ENCODE measurements around the gene ZNF362.

ZNF362 gene

DNA sequence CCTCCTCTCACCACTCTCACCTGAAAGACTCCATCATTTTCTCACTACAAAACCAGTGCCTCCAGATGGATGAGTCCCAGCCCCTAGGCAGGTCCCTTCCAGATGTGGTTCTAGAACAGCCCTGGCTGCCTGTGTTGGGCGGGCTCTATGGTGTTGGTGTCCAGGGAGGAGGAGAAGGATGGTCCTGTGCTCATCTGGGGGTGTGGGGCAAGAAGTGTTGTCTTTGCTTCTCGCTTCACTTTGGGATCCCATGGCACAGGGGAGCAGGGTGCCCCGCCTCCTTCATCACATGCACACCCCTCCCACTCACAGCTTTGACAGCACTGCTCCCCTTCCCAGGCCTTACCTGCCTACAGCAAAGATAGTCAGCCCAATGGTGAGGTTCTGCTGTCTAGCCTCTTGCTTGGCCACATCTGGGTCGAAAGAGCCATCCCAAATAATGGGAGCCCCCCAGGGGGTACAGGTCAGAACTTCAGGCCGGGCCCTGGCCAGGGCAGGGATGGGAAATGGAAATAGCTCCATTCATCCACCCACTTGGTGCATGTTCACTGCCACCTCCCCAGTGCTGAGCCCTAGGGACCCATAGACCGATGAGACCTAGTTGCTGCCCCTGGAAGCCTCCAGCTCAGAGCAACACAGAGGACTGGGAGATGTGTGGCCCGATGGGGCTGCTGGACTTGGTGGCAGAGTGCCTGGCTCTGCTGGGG, 55.6 kb downstream of the ZNF362 start:
- DNase-seq, result no peak

DNA sequence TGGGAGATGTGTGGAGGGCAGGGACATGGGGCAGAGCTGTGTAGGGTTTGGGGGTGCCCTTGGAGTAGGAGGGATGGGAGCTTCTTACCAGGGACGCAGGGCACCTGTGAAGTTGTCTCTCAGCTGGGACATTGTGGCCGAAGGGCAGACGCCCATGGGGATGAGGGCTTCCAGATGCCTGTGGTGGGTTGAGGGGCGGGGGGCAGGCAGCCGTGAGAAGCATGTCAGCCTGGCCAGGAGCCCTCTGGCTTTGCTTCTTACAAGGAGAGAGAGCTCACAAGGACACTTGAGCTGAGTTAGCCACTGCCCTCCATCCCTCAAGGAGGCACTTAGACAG, 56.1 kb downstream of the ZNF362 start:
- DNase-seq, result no peak

DNA sequence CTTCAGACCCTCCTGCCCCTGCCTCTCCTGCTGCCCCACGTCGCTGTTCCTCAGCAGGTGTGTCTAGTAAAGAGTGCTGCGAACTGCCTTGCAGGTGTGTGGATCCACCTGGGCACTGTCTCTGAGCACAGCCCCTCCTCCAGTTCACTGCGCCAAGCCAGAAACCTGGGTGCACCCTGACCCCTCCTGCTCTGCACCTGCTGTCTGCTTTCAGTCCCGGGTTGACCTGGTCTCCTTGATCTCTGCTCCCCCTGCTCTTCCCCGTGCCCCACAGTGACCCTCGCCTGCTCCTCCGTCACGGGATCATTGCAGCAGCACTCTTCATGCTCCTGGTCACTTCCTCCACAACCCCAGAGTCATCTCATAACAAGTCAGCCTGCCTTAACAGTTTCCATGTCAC, 58.1 kb downstream of the ZNF362 start:
- no peak for DNase-seq

DNA sequence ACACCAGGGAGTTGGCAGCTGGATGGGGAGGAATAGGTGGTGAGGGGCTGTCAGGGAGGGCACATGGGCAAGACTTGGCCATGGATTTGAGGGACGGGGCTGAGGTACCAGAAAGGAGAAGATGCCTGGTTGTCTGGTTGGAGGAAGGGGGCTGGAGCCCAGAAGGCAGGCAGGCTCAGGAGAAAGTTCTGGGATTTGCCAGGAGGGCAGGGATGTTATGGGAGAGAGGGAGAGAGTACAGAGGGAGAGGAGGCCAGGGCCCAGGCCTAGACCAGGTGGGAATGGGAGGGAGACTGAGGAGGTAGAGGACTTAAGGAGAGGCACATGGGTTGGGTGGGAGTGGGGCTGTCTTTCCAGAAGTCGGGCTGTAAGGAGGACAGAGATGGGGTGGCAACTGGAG, 60.3 kb downstream of the ZNF362 start:
- DNase-seq, result no peak

DNA sequence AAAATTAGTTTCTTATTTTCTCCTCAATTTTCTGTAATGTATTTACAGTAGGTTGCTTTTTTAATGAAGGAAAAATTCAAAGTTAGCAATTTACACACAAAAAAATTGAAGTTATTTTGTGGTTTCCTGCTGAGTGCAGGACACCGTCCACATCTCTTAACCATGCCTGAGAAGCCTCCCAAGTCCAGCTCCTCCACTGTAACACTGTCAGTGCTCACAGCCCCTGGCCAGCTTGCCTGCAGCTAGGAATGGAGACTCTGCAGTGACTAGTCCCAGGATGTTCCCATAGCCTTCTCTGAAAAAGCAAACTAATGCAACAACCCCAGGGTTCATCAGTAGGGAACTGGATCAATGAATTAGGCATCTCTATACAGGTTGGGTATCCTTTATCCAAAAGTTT, 61.1 kb downstream of the ZNF362 start:
- DNase-seq, result no peak

DNA sequence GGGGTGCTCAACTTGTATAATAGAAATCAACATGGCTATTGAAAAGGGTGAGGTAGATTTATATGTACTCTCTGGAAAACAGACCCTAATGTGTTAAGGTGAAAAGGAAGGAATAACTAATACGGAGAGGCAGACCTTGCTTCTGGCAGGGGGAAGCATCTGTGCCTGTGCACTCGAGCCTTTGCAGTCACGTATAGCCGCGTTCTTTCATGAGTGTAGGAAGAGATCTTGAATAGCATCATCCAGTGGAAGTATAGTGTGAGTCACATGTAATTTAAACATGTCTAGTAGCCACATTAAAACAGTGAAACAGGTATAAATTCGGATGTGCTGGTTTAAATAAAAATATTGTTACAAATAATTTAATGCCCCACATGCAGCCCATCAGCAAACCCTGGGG, 61.7 kb downstream of the ZNF362 start:
- no peak for DNase-seq

DNA sequence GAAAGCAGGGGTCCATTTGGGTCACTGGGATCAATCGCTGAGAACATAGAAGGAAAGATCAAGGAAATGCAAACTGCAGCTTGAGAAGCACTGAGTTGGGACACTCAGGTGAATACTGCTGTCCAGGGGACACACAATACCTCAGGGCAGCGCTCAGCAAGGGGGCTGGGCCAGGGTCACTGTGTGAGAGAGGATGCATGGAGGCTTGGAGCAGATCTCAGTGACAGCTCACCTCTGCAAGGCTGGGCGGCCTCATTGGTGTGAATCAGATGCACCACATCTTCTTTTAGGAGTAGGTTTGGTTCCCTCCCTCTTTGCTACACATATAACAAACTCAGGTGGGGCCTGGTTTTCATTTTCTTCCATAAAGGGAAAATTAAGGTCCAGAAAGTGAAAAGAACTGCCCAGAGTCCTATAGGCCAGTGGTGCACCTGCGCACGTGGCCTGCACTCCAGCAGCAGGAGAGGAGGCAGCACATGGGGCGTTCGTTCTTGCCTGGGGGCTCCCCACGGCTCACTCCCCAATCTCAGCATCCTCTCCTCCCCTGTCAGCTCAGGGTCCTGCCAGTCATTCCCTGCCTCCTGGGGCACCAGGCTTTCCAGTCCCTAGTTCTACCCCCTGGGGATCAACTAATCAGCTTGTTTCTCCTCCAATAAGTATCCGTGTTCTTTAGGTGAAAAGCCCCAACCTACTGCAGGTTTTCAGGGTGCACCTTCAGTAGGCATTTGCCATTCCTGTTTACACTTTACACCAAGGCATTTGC, 63.1 kb downstream of the ZNF362 start:
- no peak for DNase-seq

DNA sequence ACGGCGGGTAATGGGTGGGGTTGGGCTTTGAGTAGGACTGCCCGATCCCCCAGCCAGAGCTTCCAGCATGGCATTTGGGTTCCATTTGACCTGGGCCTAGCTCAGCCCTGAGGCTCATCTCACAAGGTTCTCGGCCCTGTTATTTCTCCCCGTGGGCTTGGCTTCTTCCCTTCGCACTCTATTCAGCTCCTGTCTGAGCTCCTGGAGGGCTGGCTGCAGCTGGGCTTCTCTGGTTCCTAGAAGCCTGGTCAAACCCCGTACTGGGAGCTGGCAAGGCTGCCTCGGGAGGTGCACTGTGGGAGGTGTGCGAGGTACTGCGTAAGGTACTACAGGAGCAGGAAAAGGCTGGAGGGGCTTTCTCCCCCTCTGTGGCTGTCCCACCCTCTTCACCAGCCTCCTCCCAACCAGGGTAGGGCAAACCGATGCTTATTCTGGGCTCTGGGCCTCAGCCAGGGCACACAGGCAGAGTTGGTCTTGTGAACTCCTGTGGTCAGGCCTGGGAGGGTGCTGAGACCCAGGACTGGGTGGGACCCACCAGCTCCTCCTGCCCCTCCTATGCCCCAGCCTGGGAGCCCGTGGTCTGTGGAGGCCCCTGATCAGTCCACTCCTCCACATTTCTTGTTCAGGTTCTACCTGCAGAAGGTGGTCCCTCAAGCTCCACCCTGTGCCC, 63.8 kb downstream of the ZNF362 start:
- DNase-seq, result no peak

DNA sequence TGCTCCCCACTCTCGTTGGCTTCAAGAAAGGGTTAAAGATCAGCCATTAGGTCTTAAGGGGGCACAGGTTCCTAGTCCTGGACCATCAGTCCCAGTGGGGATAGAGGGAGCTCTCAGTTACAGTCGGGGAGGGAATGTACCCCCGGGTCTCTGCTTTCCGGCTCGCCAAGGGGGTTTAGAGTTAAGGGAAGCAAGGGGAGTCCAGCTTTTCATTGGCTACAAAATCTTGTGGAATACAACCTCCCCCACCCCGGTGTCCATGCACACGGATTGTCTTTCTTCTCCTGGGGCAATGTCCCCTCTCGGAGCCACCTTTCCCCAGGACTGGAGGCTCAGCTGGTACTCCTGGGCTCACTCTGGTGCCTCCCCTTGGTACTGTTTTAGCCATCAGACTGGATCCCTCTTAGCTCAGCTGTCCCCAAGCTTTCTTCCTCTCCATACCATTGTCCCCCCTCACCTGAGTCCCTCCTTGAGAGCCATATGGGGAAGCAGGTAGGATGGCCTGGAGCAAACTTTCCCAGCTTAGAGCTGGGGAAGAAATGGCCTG, 64.4 kb downstream of the ZNF362 start, which contains the start of gene A3GALT2:
A3GALT2 (minus strand) TSS at position 480 of the 547 bp plus-strand sequence; CDS start at position 480, 0 bp downstream.
- DNase-seq, result no peak

DNA sequence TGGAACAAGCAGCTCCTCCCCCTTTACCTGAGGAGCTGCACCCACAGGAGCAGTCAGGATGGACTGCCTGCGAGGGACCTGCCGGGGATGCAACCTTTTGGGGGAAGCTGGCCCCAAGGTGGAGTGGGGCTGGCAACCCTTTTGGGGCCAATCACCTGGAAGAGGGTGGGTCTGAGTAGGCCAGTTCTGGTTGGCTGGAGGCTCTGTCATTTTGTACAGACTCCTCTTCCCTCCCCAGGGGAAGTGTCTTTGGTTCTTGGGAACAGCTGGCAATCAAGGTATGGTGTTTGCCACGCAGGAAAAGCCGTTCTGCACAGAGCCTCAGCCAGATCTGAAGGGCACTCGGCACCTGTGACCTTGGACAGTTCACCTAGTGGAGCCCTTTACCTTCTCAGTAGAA, 64.9 kb downstream of the ZNF362 start:
- DNase-seq, result no peak

DNA sequence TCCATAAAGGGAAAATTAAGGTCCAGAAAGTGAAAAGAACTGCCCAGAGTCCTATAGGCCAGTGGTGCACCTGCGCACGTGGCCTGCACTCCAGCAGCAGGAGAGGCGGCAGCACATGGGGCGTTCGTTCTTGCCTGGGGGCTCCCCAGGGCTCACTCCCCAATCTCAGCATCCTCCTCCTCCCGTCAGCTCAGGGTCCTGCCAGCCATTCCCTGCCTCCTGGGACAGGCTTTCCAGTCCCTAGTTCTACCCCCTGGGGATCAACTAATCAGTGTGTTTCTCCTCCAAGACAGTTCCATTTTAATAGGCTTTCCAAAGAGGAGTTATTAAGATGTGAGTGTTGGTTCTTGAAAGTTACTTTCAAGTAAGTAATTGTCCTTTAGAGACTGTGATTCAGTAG, 65.8 kb downstream of the ZNF362 start:
- DNase-seq, result no peak

DNA sequence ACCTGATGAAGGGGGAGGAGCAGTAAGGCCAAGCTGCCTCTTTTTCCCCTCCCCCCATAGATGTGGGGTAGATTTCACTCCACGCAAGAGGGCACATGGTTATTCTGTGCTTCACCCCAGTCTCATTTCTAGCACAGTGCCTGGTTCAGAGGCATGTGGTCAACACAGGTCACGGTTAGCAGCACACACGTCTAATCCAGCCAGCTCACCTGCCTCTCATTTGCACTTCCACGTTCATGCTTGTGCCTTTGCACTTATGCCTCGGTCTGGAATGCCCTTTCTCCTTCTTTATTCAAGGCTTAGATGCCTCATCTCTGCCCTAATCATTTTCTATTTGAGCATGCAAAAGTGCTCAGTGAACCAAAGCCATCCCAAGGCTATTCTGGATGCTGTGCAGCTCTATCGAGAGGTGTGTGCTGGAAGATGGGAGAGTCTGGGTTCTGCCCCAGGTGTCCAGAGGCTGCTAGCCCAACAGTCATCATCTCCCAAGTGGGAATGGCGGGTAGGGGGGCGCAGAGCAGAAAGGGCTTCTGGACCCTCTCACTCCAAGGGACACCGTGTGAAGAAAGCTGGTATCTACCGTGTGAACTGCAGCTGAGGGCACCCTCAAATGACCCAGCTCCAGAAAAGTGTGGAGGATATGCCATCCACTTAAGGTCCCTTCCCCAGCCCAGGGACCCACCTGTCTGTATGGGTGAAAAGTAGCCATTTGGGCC, 66.7 kb downstream of the ZNF362 start:
- no peak for DNase-seq

DNA sequence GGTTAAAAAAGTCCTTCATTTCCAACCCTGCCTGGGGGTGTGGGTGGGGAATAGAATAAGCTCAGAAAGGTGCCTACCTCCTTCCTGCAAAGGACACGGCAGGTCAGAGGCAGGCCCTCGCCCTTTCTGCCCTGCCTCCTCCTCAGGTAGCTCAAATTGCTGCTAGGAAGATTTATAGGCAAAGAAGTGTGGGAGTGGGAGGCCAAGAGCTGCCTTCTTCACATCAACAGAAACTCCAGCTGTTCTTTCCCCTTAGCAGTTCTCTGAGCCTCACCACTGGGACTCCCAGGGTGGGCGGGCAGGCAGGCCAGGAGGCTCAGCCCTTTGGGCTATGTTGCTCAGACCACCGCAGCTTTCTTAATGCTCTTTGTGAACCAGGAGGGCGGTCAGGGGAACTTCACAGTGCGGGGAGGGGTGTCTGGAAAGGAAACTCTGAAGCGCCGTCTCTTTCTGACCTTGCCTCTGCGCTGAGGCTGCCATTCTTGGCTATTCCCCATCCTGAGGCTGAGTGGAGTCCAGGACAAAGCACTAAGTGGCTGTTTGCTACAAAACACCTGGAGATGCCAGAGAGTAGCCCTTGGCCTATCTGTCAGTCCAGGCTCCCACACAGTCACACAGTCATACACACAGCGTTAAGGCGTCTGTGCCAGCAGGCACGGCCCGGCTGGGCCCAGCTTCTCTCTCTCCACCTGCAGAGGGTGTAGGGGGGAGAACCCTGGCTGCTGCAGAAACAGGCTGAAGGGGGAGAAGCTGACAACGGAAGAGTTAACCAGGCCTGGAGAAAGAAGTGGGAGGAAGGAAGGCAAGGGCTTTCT, 67.6 kb downstream of the ZNF362 start:
- no peak for DNase-seq

DNA sequence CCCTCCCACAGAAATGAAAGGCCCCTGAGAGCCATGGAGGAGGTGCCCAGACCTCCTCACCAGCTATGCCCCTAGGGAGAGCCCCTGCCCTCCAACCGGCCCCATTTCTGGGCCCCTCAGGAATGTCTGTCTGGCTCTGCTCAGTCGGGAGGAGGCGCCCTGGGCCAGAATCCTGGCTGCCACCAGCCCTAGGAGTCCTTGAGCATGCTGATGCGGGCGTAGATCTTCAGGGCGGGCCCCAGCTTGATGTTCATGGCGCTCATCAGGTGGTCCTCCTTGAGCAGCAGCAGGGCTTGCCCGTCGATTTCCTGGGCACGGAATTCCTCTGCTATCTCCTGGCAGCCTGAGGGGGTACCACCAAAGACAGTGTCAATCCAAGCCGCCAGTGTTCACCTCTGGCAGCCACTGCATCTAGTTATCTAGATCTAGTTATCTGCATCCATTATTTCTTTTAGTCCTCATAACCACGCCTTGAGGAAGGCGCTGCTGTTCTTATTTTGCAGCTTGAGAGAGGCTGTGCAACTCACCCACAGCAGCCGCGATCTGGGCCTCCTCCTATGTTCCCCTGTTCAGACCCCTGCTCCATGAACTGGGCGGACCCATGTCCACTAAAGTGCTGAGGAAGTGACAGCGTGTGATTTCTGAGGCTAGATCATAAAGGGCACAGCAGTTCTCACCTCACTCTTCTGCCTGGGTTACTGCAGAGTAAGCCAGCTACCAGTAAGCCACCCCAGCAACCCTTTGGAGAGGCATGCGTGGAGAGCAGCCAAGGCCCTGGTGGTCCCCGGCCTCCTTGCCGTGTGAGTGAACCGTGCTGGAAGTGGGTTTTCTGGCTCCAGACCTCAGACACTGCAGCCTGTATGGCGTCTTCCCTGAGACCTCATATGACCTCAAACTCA, 68.6 kb downstream of the ZNF362 start:
- DNase-seq, result no peak

DNA sequence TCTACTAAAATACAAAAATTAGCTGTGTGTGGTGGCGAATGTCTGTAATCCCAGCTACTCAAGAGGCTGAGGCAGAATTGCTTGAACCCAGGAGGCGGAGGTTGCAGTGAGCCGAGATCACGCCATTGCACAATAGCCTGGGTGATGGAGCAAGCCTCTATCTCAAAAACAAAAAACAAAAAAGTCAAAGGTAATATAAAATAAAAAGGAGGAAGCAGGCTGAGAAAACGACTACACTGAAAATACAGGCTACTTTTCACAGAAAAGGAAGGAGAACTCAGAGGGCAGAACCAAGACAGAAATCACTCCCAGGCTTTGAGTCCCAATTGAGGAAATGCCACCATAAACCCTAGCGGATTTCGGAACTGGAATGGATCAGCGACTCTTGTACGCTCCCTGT, 70.5 kb downstream of the ZNF362 start:
- no peak for DNase-seq

DNA sequence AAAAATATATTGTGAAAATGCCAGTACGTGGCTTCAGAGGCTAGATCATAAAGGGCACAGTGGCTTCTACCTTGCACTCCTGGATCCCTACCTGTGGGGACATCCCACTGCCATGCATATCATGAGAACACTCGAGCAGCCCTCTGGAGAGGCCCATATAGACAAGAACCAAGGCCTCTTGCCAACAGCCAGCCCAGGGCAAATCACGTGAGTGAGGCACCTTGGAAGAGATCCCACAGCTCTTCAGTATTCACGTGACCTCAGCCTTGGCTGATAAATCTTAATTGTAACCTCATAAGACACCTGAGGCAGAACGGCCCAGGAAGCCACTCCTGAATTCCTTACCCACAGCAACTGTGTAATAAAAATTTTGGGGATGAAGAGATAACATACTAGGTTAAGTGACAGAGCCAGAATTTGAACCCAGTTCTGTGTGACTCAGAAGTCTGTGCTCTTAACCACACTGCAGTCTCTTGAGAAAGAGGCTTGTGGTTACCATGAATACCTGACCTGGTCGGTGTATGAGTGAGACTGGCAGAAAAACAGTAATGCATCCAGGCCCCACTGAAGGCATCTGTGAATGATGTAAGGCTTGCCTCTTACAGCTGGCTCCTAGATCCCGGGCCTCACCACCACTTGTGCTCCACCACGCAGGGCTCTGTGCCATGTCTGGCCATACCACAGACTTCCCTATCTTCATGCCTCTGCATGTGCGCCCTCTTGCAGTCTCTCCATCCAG, 71.5 kb downstream of the ZNF362 start:
- DNase-seq, result no peak

DNA sequence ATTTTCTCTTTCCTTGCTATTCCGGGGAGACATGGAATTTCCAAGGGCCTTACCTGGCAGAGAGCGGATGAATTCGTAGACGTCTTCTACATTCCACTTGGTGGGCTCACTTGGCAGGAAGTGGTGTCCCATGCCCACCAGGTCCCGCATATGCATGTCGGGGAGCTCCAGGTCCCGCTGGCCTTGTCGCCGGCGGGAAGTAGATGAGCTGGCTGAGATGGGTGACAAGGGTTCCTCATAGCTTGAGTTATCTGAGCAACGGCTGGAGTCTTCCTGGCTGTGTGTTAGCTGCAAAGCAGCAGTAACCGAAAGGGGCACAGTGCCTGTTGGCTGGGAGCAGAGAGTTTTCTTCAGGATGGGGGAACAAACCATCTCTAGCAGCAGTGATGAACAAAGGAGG, 72.5 kb downstream of the ZNF362 start:
- DNase-seq, result no peak

DNA sequence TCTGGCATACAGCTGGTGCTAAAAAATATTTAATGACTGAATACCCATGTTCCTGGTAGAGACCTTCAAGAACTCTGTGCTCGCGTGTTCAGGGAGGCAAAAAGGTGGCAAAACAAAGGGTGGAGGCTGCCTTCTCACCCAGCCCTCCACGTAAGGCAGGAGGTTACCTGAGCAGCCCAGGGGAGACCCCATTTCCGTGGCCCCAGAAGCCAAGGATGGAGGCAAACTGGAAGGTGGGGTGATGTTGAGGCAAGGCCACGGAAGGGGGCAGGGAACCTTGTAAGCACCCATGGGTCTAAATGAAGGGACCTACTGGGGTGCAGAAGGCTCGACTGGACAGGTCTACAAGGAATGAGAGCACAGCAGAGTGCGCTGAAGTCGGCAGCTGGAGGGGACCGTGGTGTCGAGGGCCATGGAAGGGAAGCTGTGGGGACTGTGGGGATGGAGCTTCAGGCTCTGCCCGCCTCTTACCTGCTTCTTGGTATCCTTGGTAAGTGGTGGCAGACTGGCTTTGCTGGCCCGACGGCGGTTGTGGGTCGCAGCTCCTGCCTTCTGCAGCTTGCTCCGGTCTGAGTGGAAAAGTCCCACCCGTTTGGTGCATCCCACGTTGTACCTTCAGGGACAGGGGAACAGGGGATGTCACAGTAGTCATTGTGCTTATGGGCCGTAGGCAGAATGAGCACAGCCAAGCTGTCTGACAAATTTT, 73.5 kb downstream of the ZNF362 start:
- DNase-seq, result no peak

DNA sequence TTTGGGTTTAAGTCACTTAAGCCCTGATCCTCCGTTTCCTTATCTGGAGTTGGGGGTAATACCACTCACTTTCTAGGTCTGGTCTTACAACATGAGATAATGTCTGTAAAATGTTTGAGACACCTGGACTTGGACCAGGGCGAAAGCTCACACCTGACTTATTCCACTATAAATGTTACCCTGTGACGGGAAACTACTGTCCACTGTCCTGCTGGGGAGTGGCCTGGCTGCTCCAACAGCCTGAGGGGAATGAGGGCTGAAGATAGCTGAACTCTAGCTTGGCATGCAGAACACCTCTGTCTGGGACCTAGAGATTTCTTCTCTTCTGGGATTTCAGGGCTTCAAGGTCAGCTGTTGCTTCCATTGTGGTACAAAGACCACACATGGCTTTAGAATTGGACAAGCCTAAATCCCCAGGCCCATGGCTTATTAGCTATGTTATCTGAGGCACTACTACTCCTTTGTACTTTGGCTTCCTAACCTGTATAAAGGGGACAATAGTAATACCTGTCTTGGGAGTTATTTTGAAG, 74.1 kb downstream of the ZNF362 start:
- no peak for DNase-seq

DNA sequence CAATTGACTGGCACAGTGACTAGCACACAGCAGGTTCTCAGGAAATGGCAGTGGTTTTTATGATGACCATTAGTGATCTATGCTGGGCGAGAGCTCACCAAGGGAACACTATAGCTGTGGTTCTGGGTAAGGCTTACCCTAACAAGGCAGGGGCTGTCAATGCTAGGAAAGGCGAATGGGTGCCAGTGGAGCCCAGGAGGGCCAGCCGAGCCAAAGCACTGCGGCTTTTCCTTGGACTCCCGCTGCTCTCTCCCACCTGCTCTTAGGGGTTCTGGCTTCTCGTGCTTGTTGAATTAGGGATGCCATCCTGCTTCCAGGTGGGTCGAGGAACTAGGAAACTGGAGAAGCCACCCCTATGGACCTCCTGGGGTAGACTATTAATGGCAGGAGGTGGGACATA, 74.6 kb downstream of the ZNF362 start:
- DNase-seq, result no peak

Data from DMS153 (cell line).